BLaER1 treated with 17β-estradiol and CSF1 and Interleukin-3, amounts not matched to agents 10 nM and 100 nM (cell line): ENCODE data around the gene COMMD9.
A peak's percentile ranks its signal among the peaks of the same experiment; 100 is the strongest.

Source experiments
- H3K27ac ChIP-seq, 11 experiments: shearing (Covaris generic); formaldehyde crosslinking; 2 replicates each; pipeline ENCODE4 v1.8.1; 2022
- H3K27me3 ChIP-seq, 11 experiments: shearing (Covaris generic); formaldehyde crosslinking; 2 replicates each; pipeline ENCODE4 v1.8.1; 2022
- H3K36me3 ChIP-seq, 11 experiments: shearing (Covaris generic); formaldehyde crosslinking; 2 replicates each; pipeline ENCODE4 v1.8.1; 2022
- H3K4me1 ChIP-seq, 10 experiments: shearing (Covaris generic); formaldehyde crosslinking; 2 replicates each; pipeline ENCODE4 v1.8.1; 2022
- H3K4me2 ChIP-seq, 11 experiments: shearing (Covaris generic); formaldehyde crosslinking; 2 replicates each; pipeline ENCODE4 v1.8.1; 2022
- H3K4me3 ChIP-seq, 10 experiments: shearing (Covaris generic); formaldehyde crosslinking; 2 replicates each; pipeline ENCODE4 v1.8.1; 2022
- H3K9ac ChIP-seq, 11 experiments: shearing (Covaris generic); formaldehyde crosslinking; 2 replicates each; pipeline ENCODE4 v1.8.1; 2022
- H3K9me3 ChIP-seq, 11 experiments: shearing (Covaris generic); formaldehyde crosslinking; replicated peaks in 1 of 11; 2 replicates each; pipeline ENCODE4 v1.8.1; 2022
- H4K20me1 ChIP-seq, 11 experiments: shearing (Covaris generic); formaldehyde crosslinking; 2 replicates each; pipeline ENCODE4 v1.8.1; 2022
- Cebpa-rat ChIP-seq, 11 experiments: shearing (Covaris generic); IDR thresholded peaks; 2 replicates each; pipeline ENCODE4 v1.8.1; 2022

COMMD9 gene

DNA sequence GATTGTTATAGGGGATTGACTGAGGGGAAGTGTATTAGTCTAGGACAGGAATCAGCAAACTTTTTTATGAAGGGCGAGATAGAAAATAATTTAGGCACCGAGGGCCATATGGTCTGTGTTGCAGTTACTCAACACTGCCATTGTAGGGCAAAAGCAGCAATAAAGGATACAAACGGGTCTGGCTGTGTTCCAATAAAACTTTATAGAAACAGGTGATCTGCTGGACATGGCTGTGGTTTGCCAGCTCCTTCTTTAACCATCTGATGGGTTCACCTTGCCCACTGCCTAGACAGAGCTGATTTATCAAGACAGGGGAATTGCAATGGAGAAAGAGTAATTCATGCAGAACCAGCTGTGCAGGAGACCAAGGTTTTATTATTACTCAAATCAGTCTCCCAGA, 26.8 kb upstream of the COMMD9 start:
- TF ChIP-seq Cebpa-rat (IDR thresholded peaks at IDR 0.05), result no peak
- no peaks in the 10 kb centered on the region for H3K36me3 ChIP-seq
- H3K27ac ChIP-seq, result no peak overlapping the region
- no peaks in the 10 kb centered on the region for H3K27me3 ChIP-seq
- H3K9me3 ChIP-seq, result no peaks in the 10 kb centered on the region; a peak in 1 of 22 replicates
- no peaks in the 10 kb centered on the region for H4K20me1 ChIP-seq
- H3K4me2 ChIP-seq, result no peak overlapping the region
- H3K4me1 ChIP-seq, result peaks cover 0 to 27% (median 14%) of the 10 kb centered on the region in 10 experiments; a peak in 12 of 20 replicates
- no peak overlapping the region for H3K4me3 ChIP-seq
- no peak overlapping the region for H3K9ac ChIP-seq

DNA sequence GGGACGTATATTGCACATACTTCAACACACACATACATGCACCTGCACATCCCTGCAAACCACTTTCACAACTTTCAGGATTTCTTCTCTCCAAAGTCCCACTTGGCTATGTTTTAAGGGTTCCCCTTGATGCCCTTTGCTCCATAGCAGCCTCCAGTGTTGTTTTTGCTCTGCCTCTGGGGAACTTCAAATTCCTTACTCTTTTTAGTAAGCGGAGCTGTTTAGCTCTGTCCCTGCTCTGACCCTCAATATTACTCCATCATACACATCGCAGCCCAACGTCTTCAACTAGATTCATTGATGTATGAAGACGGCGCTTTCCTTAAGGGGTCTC, 25.2 kb upstream of the COMMD9 start:
- Histone ChIP-seq H3K27me3 (no peaks in the 10 kb centered on the region), H4K20me1 (no peaks in the 10 kb centered on the region), H3K27ac (no peak overlapping the region), H3K4me1 (peaks cover 0 to 43% (median 25%) of the 10 kb centered on the region in 10 experiments; a peak in 15 of 20 replicates), H3K9ac (no peak overlapping the region), H3K4me2 (peak overlapping the region in 9 of 11 experiments; percentile 11 to 49 (median 30); a peak in 12 of 22 replicates), H3K36me3 (no peaks in the 10 kb centered on the region), H3K9me3 (no peaks in the 10 kb centered on the region; a peak in 1 of 22 replicates), H3K4me3 (no peak overlapping the region)
- TF ChIP-seq Cebpa-rat (IDR thresholded peaks at IDR 0.05), result no peak

GRCh38 chr11:36313750-36314433, 24.7 kb upstream of the COMMD9 start:
- Histone ChIP-seq H3K27ac (no peak overlapping the region), H3K36me3 (no peaks in the 10 kb centered on the region), H3K4me2 (peak overlapping the region in 9 of 11 experiments; percentile 11 to 49 (median 35); a peak in 14 of 22 replicates), H3K9ac (no peak overlapping the region), H3K4me3 (no peak overlapping the region), H3K9me3 (no peaks in the 10 kb centered on the region; a peak in 1 of 22 replicates), H4K20me1 (no peaks in the 10 kb centered on the region), H3K27me3 (no peaks in the 10 kb centered on the region), H3K4me1 (peaks cover 0 to 44% (median 25%) of the 10 kb centered on the region in 10 experiments; a peak in 15 of 20 replicates)
- TF ChIP-seq Cebpa-rat (IDR thresholded peaks at IDR 0.05), result no peak

- H3K4me2 ChIP-seq, result peak overlapping the region in 6 of 11 experiments; percentile 0 to 49 (median 23); a peak in 6 of 22 replicates
- H3K9ac ChIP-seq, result no peak overlapping the region
- H3K27me3 ChIP-seq, result no peaks in the 10 kb centered on the region
- H3K4me3 ChIP-seq, result no peak overlapping the region
- no peak for TF ChIP-seq Cebpa-rat (IDR thresholded peaks at IDR 0.05)
- H3K4me1 ChIP-seq, result peaks cover 0 to 44% (median 25%) of the 10 kb centered on the region in 10 experiments; a peak in 15 of 20 replicates
- H3K9me3 ChIP-seq, result no peaks in the 10 kb centered on the region; a peak in 1 of 22 replicates
- H3K36me3 ChIP-seq, result no peaks in the 10 kb centered on the region
- no peaks in the 10 kb centered on the region for H4K20me1 ChIP-seq
- H3K27ac ChIP-seq, result no peak overlapping the region
These were observed 23.6 kb upstream of the COMMD9 start for GRCh38 chr11:36312611-36313472.

DNA sequence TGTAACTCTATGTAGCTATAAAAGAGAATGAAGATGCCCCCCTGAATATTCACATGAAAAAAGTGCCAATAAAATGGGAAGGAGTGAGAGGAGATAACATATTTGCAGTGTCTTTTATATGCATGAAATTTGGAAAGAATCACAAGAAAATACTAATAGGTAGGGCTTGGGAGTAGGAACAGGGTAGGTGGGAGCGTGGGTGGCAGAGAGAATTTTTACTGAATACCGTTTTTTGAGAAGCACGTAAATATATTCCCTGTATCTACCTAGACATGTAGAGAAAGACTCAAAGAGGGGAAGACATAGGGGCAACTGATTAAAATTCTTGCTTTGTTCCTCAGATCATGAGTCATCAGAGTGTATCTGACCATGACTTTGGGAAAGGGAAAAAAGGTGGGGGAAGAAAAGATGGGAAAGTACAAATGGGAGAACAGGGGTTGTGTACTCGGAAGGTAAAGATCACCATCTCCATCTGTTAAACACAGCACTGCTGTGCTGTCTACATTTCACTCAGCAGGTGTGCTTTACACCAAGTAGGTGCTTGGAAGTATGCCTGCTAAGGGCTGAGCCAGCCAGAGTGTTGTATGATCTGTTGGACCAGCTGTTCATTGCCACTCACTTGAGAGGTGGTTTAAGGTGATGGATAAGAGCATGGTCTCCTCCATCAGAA, 22.8 kb upstream of the COMMD9 start:
- Histone ChIP-seq H3K36me3 (no peaks in the 10 kb centered on the region), H3K9ac (no peak overlapping the region), H3K4me3 (no peak overlapping the region), H3K27ac (no peak overlapping the region), H3K9me3 (no peaks in the 10 kb centered on the region; a peak in 1 of 22 replicates), H4K20me1 (no peaks in the 10 kb centered on the region), H3K27me3 (no peaks in the 10 kb centered on the region), H3K4me1 (peaks cover 0 to 44% (median 25%) of the 10 kb centered on the region in 10 experiments; a peak in 15 of 20 replicates), H3K4me2 (peak overlapping the region in 2 of 11 experiments; percentile 0 to 10; a peak in 2 of 22 replicates)
- TF ChIP-seq Cebpa-rat (IDR thresholded peaks at IDR 0.05), result no peak

DNA sequence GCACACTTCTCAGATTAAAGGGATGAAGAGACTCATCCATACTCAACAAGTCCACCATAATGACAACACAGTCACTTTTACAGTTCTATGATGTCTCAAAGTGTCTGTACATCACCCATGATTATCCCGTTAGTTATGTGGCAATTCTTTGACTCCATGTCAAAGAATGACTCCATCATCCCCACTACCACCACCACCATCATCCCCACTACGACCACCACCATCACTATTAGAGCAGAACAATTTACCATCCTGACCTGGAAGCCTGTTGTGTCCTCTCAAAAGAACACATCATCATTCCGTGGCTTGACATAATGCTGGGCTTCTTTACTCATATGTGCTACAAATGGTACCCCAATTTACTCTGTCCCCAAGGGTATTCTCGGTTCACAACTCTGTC, 20.6 kb upstream of the COMMD9 start:
- peaks cover 0 to 7% (median 0%) of the 10 kb centered on the region in 11 experiments; a peak in 4 of 22 replicates for H3K9me3 ChIP-seq
- H3K9ac ChIP-seq, result no peak overlapping the region
- no peaks in the 10 kb centered on the region for H3K27me3 ChIP-seq
- peaks cover 6 to 44% (median 25%) of the 10 kb centered on the region in 10 experiments; a peak in 19 of 20 replicates for H3K4me1 ChIP-seq
- no peaks in the 10 kb centered on the region for H3K36me3 ChIP-seq
- no peak for TF ChIP-seq Cebpa-rat (IDR thresholded peaks at IDR 0.05)
- H3K27ac ChIP-seq, result no peak overlapping the region
- no peaks in the 10 kb centered on the region for H4K20me1 ChIP-seq
- peak overlapping the region in 8 of 11 experiments; percentile 15 to 73 (median 64); a peak in 15 of 22 replicates for H3K4me2 ChIP-seq
- H3K4me3 ChIP-seq, result no peak overlapping the region; a peak in 1 of 20 replicates

DNA sequence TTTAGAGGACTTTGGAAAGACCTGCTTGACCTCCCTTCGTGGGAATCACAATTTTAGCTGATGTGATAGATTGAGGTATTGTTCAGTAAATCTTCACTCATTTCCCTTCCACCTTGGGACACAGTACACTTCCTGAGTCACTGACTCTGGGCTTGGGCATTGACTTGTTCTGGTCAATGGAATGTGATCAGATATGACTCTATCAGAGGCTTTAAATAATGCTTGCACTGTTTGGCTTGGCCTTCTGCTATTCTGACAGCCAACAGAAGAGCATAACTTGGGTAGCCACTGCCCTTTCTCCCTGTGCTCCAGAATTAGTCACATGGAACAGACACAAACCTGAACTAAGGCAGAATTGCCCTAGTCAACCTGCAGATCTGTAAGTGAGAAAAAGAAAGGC, 19.4 kb upstream of the COMMD9 start:
- no peaks in the 10 kb centered on the region for H3K27me3 ChIP-seq
- H3K9me3 ChIP-seq, result peaks cover 0 to 7% (median 0%) of the 10 kb centered on the region in 11 experiments; a peak in 4 of 22 replicates
- H3K4me2 ChIP-seq, result no peak overlapping the region
- H3K4me1 ChIP-seq, result peaks cover 13 to 35% (median 19%) of the 10 kb centered on the region in 10 experiments; a peak in 19 of 20 replicates
- no peak overlapping the region for H3K4me3 ChIP-seq
- H3K27ac ChIP-seq, result no peak overlapping the region
- no peaks in the 10 kb centered on the region for H3K36me3 ChIP-seq
- no peak for TF ChIP-seq Cebpa-rat (IDR thresholded peaks at IDR 0.05)
- H4K20me1 ChIP-seq, result no peaks in the 10 kb centered on the region
- H3K9ac ChIP-seq, result no peak overlapping the region

GRCh38 chr11:36306888-36307287, 17.7 kb upstream of the COMMD9 start:
- Histone ChIP-seq H3K36me3 (no peaks in the 10 kb centered on the region), H3K4me1 (peaks cover 10 to 24% (median 17%) of the 10 kb centered on the region in 10 experiments; a peak in 19 of 20 replicates), H3K27me3 (no peaks in the 10 kb centered on the region), H3K4me2 (no peak overlapping the region), H3K9ac (no peak overlapping the region), H4K20me1 (no peaks in the 10 kb centered on the region), H3K4me3 (no peak overlapping the region), H3K27ac (no peak overlapping the region), H3K9me3 (peaks cover 0 to 7% (median 0%) of the 10 kb centered on the region in 11 experiments; a peak in 4 of 22 replicates)
- TF ChIP-seq Cebpa-rat (IDR thresholded peaks at IDR 0.05), result no peak
